ENCODE data around the gene A2ML1. TPM values are rescaled to one million over a fixed set of nuclear protein-coding genes. Genes with fewer than 3 reads are reported as not detected.
"Not testable (repeated sequence)": the region's sequence is repeated elsewhere in the genome, so short reads cannot be mapped to it uniquely, and the experiment has no call there.

Gene A2ML1
- total RNA-seq, 1 donor, result not detected

DNA sequence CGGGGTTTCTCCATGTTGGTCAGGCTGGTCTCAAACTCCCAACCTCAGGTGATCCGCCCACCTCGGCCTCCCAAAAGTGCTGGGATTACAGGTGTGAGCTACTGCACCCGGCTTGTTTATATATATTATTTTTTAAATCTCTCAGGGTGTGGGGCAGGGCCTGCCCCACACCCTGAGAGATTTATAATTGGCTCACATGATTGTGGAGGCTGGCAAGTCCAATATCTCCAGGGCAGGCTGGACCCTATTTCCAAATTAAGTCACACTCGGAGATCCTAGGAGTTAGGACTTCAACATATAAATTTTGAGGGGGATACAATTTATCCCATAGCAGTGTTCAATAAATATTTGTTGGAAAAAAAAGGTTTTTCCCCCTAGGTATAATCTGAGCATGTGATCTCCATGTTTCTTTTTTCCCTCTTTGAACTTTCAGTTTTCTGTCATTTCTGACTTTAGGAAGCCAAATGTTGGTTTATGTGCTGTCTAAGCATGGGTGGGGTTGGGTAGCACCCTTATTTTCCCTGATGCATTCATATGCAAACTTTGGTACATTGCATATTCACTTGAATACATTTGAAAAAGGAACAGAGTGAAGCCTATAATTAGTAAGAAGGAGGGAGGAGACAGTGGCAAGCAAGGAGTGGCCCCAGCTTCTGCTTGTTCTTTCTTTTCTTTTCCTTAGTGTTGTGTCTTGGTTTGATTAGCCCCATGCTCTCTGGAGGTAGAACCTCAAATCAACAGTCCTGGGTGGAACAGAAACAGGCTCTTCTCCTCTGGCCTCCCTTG lies 8.7 kb upstream of the A2ML1 start:
- no peak for DNase-seq (ENCODE audit: low read depth)
- TF ChIP-seq, protein P1, sequence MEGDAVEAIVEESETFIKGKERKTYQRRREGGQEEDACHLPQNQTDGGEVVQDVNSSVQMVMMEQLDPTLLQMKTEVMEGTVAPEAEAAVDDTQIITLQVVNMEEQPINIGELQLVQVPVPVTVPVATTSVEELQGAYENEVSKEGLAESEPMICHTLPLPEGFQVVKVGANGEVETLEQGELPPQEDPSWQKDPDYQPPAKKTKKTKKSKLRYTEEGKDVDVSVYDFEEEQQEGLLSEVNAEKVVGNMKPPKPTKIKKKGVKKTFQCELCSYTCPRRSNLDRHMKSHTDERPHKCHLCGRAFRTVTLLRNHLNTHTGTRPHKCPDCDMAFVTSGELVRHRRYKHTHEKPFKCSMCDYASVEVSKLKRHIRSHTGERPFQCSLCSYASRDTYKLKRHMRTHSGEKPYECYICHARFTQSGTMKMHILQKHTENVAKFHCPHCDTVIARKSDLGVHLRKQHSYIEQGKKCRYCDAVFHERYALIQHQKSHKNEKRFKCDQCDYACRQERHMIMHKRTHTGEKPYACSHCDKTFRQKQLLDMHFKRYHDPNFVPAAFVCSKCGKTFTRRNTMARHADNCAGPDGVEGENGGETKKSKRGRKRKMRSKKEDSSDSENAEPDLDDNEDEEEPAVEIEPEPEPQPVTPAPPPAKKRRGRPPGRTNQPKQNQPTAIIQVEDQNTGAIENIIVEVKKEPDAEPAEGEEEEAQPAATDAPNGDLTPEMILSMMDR (IDR thresholded peaks at IDR 0.05; ENCODE audit: insufficient read depth, low read depth, low read length), result no peak
- no peak overlapping the region for H3K4me3 ChIP-seq (ENCODE audit: low read depth, low read length)

DNA sequence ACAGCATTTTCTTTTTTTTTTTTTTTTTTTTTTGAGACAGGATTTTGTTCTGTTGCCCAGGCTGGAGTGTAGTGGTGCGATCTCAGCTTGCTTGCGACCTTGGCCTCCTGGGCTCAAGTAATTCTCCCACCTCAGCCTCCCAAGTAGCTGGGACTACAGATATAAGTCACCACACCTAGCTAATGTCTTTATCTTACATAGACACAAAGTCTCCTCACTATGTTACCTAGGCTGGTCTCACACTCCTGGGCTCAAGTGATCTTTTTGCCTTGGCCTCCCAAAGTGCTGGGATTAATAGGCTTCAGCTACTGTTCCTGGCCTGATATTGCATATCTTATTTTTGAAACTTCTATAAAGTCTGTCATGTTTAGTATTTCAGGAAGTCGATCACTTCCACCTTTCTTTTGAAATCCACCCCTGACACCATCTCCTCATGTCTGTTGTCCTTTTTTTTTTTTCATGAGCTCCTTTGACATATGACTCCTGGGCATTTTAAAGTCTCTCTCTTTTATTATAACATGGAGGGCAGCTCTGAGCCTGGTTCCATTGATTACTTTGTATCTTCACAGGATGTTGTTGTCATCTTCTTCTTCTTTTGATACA lies 5.9 kb upstream of the A2ML1 start:
- no peak overlapping the region for H3K4me3 ChIP-seq (ENCODE audit: low read depth, low read length)
- DNase-seq (ENCODE audit: low read depth), result no peak
- TF ChIP-seq, protein P1 (IDR thresholded peaks at IDR 0.05; ENCODE audit: insufficient read depth, low read depth, low read length), result no peak

DNA sequence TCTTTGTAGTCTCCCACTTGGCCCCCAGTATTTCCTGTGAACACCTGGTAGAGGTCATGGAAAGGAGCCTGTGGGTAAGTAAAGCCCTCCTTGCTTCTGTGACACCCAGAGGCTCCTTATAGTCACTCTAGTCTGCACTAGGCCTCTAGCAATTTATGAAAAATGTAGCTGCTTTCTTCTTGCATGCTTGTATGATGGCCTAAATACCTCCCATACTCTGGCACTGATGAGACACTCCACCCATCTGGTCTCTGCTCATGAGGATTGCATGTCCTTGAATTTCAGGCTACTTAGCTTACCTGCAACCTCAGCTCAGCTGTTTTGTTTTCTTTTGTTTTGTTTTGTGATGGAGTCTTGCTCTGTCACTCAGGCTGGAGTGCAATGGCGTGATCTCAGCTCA lies 4.6 kb upstream of the A2ML1 start:
- TF ChIP-seq, protein P1 (IDR thresholded peaks at IDR 0.05; ENCODE audit: insufficient read depth, low read depth, low read length), result no peak
- no peak for DNase-seq (ENCODE audit: low read depth)
- H3K4me3 ChIP-seq (ENCODE audit: low read depth, low read length), result no peak overlapping the region

DNA sequence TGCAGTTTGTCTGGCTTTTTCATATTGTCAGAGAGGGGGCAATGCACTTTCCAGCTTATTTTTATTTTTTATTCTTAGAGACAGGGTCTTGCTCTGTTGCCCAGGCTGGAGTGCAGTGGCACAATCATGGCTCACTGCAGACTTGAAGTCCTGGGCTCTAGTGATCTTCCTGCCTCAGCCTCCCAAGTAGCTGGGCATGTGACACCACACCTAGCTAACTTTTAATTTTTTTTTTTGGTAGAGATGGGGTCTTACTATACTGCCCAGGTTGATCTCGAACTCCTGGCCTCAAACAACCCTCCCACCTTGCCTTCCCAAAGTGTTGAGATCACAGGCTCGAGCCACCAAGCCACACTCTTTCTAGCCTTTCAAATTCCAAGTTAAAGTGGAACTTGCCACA lies 3.9 kb upstream of the A2ML1 start:
- DNase-seq (ENCODE audit: low read depth), result no peak
- no peak overlapping the region for H3K4me3 ChIP-seq (ENCODE audit: low read depth, low read length)
- TF ChIP-seq, protein P1 (IDR thresholded peaks at IDR 0.05; ENCODE audit: insufficient read depth, low read depth, low read length), result no peak

DNA sequence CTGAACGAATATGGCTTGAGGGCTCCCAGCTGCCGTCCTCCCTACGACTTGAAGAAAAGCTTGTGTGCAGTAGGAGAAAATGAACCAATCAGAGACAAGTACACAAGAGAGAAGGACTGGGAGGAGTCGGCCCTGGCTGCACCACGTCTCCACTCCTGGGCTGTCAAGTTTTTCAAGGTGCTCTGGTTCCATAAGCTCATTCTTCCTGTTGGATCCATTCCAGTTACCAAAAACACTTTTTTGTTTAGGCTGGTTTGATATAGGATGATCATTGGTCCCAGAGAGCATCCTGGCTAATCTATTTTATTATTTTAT lies 2.8 kb upstream of the A2ML1 start:
- H3K4me3 ChIP-seq (ENCODE audit: low read depth, low read length), result no peak overlapping the region
- DNase-seq (ENCODE audit: low read depth), result peak; percentile 10
- TF ChIP-seq, protein P1 (IDR thresholded peaks at IDR 0.05; ENCODE audit: insufficient read depth, low read depth, low read length), result no peak

DNA sequence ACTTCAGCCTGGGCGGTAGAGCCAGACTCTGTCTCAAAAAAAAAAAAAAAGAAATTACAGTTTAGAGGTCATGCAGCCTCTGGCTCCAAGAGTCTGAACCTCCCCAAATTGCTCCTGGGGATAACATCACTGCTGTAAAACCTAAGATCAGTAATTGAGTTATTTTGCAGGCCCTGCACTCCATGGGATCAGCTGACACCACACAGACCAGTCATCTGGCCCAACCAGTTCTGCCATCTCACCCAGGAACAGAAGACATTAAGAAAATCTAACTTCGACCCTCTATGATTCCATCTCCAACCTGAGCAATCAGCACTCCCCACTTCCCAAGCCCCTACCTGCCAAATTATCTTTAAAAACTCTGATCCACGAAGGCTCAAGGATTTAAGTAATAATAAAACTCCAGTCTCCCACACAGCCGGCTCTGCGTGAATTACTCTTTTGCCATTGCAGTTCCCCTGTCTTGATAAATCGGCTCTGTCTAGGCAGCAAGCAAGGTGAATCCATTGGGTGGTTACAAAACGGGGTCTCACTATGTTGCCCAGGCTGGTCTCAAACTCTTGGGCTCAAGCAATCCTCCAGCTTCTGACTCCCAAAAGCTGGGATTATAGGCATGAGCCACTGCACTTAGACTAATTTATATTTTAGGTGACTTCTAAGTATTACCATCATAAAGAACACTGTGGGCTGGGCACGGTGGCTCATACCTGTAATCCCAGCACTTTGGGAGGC lies 1.6 kb upstream of the A2ML1 start:
- DNase-seq (ENCODE audit: low read depth), result not testable (repeated sequence)

DNA sequence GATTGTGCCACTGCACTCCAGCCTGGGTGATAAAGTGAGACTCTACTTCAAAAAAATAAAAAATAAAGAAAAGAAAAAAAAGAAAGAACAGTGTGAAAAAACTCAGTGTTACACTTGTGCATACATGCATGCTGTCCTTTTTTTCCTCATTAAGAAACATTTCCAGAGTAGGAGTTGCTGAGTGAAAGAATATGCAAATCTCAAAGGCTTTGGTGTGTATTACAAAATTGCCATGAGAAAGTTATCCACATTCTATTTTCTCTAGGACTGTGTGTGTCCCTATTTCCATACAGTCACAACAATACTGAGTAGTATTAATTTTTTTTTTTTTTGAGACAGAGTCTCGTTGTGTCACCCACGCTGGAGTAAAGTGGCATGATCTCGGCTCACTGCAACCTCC lies 830 bp upstream of the A2ML1 start:
- TF ChIP-seq, protein P1 (IDR thresholded peaks at IDR 0.05; ENCODE audit: insufficient read depth, low read depth, low read length), result no peak
- no peak for DNase-seq (ENCODE audit: low read depth)
- no peak overlapping the region for H3K4me3 ChIP-seq (ENCODE audit: low read depth, low read length)

More for the DNA sequence above, 1.6 kb upstream of the A2ML1 start:
- H3K4me3 ChIP-seq (ENCODE audit: low read depth, low read length), result not testable (repeated sequence)
